ENCODE data around the gene CRY1. TPM values are rescaled to one million over a fixed set of nuclear protein-coding genes. Genes with fewer than 3 reads are reported as not detected.

Gene CRY1
- total and polyA plus RNA-seq, 8 donors = 3.6 to 95.1 (median 24.0) TPM

DNA sequence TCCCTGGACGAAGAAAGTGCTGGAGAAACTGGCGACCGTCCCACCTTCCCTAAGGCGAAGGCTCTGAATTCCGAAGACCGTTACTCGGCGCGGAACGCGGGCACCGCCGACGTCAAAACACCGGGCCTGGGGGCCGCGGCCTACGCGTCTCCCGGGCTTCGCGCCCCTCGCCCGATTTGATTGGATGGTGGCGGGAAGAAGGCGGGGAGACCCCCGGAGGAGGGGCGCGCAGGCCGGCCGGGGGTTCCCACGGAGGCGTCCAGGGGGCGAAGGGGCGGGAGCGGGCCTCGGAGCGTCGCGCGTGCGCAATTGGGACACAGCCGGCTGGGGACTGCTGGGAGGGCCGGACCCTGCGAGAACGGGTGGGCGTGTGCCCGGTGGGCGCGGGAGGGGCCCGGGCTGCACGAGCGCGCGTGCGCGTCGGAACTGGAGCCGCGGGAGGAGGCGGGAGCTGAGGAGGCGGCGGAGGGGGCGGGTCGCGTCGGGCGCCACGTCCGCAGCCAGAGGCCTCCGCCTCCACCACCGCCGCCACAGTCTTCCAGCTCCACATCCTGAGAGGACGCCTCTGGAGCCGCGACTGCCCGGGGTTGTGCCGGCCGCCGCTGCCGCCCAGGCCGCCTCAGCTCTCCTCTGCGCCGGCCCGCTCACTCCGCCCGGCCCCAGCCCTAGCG, 137.8 kb downstream of the CRY1 start, which contains the start of gene TMEM263:
TMEM263 (plus strand) TSS at position 531 of the 671 bp plus-strand sequence. CDS start 11,210 bp downstream, outside the sequence.
- H3K27me3 ChIP-seq = no peaks in the 10 kb centered on the region
- peak; percentile 64 to 96 (median 91) for TF ChIP-seq POLR2AphosphoS5 (IDR thresholded peaks at IDR 0.05)
- TF ChIP-seq, protein P1, sequence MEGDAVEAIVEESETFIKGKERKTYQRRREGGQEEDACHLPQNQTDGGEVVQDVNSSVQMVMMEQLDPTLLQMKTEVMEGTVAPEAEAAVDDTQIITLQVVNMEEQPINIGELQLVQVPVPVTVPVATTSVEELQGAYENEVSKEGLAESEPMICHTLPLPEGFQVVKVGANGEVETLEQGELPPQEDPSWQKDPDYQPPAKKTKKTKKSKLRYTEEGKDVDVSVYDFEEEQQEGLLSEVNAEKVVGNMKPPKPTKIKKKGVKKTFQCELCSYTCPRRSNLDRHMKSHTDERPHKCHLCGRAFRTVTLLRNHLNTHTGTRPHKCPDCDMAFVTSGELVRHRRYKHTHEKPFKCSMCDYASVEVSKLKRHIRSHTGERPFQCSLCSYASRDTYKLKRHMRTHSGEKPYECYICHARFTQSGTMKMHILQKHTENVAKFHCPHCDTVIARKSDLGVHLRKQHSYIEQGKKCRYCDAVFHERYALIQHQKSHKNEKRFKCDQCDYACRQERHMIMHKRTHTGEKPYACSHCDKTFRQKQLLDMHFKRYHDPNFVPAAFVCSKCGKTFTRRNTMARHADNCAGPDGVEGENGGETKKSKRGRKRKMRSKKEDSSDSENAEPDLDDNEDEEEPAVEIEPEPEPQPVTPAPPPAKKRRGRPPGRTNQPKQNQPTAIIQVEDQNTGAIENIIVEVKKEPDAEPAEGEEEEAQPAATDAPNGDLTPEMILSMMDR (IDR thresholded peaks at IDR 0.05) = peak in 1 of 7 experiments; percentile 8
- TF ChIP-seq EP300 (IDR thresholded peaks at IDR 0.05) = no peak
- TF ChIP-seq POLR2A (IDR thresholded peaks at IDR 0.05) = peak in 1 of 4 donors; percentile 32
- WGBS, 5 donors = 0 to 1% (median 1%) methylated on average over 18 to 87 of the region's 88 CpGs
- peak within 1 kb of the TSS; percentile 85 to 96 (median 89) for H3K4me3 ChIP-seq
- peaks cover 0 to 9% (median 0%) of the 10 kb centered on the region in 4 donors for H3K36me3 ChIP-seq
- peaks cover 19 to 54% (median 36%) of the 10 kb centered on the region in 4 donors for H3K4me1 ChIP-seq
- peak within 1 kb of the TSS; percentile 97 to 100 (median 99) for H3K27ac ChIP-seq
- intact Hi-C loops (cut with DNase I; ENCODE audit: low total_unique reads) = no loop called here
- H3K9me3 ChIP-seq = no peaks in the 10 kb centered on the region
- peak; percentile 90 to 99 for DNase-seq

- intact Hi-C loops (cut with DNase I; ENCODE audit: low total_unique reads) = no loop called here
- DNase-seq = peak in 1 of 2 donors; percentile 66
- 41 to 57% (median 41%) methylated on average over 36 of the region's 36 CpGs for WGBS, 5 donors
These were observed 138.6 kb downstream of the CRY1 start for GRCh38 chr12:106954462-106955376.

GRCh38 chr12:106953352-106954250, 139.7 kb downstream of the CRY1 start:
- no peak overlapping the region for H3K27ac ChIP-seq
- no peak for DNase-seq
- no peak for TF ChIP-seq POLR2AphosphoS5 (IDR thresholded peaks at IDR 0.05)
- no peak for TF ChIP-seq POLR2A (IDR thresholded peaks at IDR 0.05)
- TF ChIP-seq, protein P1 (IDR thresholded peaks at IDR 0.05) = no peak
- no peak for TF ChIP-seq EP300 (IDR thresholded peaks at IDR 0.05)
- WGBS, 5 donors = 71 to 77% (median 75%) methylated on average over 12 of the region's 12 CpGs
- no peak overlapping the region for H3K4me3 ChIP-seq
- no peaks in the 10 kb centered on the region for H3K36me3 ChIP-seq
- H3K9me3 ChIP-seq = no peaks in the 10 kb centered on the region
- intact Hi-C loops (cut with DNase I; ENCODE audit: low total_unique reads) = no loop called here
- peaks cover 15 to 35% (median 27%) of the 10 kb centered on the region in 4 donors for H3K4me1 ChIP-seq
- no peaks in the 10 kb centered on the region for H3K27me3 ChIP-seq

More at GRCh38 chr12:106954462-106955376, 138.6 kb downstream of the CRY1 start:
- Histone ChIP-seq H3K4me1 (peaks cover 19 to 46% (median 32%) of the 10 kb centered on the region in 4 donors), H3K27ac (peak overlapping the region; percentile 97 to 100 (median 99)), H3K36me3 (peaks cover 0 to 7% (median 0%) of the 10 kb centered on the region in 4 donors), H3K27me3 (no peaks in the 10 kb centered on the region), H3K4me3 (peak overlapping the region; percentile 85 to 96 (median 89)), H3K9me3 (no peaks in the 10 kb centered on the region)
- no peak for TF ChIP-seq EP300 (IDR thresholded peaks at IDR 0.05)
- TF ChIP-seq, protein P1 (IDR thresholded peaks at IDR 0.05) = no peak
- TF ChIP-seq POLR2AphosphoS5 (IDR thresholded peaks at IDR 0.05) = no peak
- no peak for TF ChIP-seq POLR2A (IDR thresholded peaks at IDR 0.05)

Data from stomach (tissue), 9 donors.